GM18858 (cell line): ENCODE measurements around the gene LTBP1.
"Not testable (repeated sequence)": the region's sequence is repeated elsewhere in the genome, so short reads cannot be mapped to it uniquely, and the experiment has no call there.

Experiments used
- ATAC-seq: cut with Tn5 transposase; IDR thresholded peaks from one replicate; pipeline ENCODE4 v1.9.1; 2021; ENCODE audit not compliant: unreplicated experiment

LTBP1 gene

DNA sequence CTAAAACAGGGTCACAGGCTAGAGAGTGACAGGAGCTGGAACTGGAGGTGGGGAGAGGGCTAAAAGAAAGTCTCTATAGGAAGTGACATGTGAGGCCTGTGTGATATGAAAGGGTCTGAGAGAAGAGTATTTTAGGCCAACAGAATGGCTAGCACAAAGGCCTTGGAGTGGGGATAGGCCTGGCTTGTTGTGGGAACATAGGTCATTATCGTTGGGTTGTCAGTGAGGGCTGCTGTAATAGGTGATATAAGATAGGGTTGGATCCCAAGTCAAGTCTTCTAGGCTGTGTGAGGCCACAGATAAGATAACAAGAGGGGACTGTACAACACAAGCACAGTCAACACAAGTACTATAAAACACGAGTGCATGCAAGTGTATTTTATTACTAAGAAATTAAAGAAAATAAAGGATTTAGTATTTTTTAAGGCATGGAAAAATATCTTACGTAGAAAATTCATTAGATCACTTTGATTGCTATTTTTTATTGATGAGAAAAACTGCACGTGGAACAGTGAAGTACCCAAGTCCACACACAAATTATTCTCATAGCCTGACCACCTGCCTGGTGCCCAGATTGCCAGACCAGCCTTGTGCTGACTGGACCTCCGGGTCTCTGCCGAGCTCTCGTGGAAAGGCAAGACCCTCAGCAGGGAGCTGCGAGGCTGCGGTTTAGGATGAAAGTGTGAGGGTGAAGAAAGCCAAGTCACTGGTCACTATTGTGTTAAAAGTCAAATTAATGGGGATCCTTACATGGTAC, 14.1 kb downstream of the LTBP1 start:
- no peak for ATAC-seq

DNA sequence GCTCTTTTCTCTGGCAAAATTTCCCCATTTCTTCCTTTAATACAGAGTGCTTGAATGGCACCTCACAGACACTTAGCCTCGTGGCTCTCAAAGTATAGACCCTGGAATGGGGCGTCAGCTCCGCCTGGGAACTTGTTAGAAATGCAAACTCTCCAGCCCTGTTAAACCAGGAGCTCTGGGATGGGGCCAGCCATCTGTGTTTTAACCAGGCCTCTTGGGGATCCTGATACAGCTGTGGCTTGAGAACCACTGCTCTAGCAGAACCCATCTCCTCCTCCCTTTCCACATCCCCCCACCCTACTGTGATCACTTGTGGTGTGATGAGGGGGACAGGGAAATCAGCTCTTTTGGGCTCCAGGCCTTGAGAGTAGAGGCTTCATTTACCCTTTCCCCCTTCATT, 15.9 kb downstream of the LTBP1 start:
- no peak for ATAC-seq

DNA sequence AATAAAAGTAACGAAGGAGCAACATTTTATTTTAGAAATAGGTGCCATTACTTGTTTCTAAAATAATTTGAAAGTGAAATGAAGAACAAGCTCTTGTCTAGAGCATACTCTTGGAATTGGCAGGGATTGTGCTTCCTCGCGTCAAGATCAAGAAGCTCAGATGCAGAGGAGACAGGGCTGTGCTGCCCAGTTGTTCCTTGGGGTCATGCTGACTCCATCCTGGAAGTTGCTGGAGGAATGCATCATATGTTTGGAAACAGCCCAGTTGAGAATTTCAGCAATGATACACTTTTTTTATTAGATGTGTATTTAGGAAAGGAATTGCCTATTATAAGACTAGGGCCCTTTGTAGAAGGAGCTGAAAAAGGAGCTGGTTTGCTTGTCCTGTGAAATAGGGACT, 17.2 kb downstream of the LTBP1 start:
- ATAC-seq, result no peak

DNA sequence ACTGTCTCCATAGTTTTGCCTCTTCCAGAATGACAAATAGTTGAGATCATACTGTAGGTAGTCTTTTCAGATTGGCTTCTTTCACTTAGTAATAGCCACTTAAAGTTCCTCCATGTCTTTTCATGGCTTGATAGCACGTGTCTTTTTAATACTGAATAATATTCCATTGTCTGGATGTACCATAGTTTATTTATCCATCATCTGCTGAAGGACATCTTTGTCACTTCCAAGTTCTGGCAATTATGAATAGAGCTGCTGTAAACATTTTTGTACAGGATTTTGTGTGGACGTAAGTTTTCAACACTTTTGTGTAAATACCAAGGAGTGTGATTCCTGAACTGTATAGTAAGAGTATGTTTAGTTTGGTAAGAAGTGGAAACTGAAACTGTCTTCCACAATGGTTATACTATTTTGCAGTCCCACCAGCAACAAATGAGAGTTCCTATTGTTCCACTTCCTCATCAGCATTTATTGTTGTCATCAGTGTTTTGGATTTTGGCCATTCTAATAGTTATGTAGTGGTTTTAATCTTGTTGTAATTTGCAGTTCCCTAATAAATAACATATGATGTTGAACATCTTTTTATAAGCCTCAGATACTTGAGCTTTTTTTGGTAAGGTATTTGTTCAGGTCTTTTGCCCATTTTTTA, 18.9 kb downstream of the LTBP1 start:
- no peak for ATAC-seq

DNA sequence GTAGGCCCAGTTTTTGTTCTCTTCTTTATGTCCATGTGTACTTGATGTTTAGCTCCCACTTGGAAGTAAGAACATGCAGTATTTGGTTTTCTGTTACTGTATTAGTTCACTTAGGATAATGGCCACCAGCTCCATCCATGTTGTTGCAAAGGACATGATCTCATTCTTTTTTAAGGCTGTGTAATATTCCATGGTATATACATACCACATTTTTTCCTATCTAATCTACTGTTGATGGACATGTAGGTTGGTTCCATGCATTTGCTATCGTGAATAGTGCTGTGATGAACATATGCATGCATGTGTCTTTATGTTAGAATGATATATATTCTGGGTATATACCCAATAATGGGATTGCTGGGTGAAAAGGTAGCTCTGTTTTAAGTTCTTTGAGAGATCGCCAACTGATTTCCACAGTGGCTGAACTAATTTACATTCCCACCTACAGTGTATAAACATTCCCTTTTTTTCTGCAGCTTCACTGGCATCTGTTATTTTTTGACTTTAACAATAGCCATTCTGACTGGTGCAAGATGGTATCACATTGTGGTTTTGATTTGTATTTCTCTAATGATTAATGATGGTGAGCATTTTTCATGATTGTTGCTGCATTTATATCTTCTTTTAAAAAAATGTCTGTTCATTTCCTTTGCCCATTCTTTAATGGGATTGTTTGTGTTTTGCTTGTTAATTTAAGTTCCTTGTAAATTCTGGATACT, 22.9 kb downstream of the LTBP1 start:
- no peak for ATAC-seq

DNA sequence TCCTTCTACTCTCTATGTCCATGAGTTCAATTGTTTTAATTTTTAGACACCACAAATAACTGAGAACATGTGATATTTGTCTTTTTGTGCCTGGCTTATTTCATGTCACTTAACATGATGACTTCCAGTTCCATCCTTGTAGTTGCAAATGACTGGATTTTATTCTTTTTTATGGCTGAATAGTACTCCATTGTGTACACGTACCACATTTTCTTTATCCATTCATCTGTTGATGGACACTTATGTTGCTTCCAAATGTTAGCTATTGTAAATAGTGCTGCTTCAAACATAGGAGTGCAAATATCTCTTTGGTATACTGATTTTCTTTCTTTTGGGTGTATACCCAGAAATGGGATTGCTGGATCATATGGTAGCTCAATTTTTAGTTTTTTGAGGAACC, 27.0 kb downstream of the LTBP1 start:
- ATAC-seq, result not testable (repeated sequence)

DNA sequence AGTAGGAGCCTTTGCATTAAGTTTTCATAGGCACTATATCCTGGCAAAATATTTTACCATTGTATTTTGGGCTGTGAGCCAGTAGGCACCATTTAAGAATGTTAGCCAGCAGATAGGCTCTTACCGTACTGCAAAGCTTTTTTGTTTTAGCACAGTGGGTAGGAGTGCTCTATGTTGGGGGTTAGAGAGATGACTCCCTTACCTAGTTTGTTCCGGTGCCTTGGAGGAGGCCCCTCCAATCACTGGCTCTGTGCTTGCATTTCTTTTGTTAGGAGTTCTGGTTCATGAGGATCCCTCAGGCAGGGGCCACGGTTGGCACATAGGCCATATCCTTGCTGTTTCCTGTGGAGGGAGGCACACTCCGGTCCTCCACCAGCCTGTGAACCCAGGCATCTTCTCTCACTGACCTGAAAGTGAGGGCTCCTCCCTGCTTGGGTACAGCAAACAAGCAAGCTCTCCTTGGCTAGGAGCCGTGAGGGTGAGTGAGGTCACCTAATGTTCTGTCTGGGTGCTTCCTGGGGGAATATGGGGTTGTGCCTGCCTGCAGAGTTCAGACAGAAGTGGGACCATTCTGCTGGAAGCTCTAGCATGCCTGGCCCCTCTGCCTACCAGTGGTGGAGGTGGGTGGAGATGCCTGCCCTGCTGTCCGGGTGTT, 29.8 kb downstream of the LTBP1 start:
- no peak for ATAC-seq

DNA sequence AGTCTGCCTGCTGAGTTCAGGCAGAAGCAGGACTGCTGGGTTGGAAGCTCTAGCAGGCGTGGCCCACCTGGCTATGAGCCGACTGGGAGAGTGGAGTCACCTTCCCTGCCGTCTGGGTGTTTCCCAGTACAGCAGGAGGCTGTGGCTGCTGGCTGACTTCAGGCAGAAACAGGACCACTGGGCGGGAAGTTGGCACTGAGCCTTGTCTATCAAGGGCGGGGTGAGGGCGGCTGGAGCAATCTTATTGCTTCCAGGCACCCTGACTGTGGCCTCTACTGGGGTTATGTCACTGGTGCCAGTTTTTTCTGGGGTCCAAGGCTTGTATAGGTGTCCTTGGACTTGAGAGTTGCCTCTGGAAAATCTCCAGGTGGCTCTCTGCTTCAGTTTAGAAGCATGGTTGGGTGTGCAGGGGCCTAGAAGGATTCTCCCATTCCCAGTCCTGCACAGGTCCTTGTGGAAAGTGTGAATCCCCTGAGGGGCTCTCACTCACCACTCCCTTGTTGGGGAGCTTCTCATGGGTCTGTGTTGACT, 30.5 kb downstream of the LTBP1 start:
- ATAC-seq, result no peak

DNA sequence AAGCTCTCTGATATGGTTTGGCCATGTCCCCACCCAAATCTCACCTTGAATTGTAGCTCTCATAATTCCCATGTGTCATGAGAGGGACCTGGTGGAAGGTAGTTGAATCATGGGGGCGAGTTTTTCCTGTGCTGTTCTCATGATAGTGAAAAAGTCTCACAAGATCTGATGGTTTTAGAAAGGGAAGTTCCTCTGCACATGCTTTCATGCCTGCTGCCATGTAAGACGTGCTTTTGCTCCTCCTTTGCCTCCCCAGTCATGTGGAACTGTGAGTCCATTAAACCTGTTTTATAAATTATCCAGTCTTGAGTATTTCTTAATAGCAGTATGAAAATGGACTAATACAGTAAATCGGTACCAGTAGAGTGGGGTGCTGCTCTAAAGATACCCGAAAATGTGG, 34.9 kb downstream of the LTBP1 start:
- ATAC-seq, result no peak

DNA sequence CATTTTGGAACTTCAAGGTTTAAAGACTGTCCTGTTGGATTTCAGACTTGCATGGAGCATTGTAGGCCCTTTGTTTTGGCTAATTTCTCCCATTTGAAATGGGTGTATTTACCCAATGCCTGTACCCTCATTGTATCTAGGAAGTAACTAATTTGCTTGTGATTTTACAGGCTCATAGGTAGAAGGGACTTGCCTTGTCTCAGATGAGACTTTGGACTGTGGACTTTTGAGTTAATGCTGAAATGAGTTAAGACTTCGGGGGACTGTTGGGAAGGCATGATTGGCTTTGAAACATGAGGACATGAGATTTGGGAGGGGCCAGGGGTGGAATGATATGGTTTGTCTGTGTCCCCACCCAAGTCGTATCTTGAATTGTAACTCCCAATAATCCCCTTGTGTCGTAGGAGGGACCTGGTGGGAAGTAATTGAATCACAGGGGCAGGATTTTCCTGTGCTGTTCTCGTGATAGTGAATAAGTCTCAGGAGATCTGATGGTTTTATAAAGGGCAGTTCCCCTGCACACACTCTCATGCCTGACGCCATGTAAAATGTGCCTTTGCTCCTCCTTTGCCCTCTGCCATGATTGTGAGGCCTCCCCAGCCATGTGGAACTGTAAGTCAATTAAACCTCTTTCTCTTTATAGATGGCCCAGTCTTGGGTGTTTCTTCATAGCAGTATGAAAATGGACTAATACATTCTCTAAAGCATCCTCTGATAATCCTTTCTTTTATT, 36.6 kb downstream of the LTBP1 start:
- ATAC-seq, result not testable (repeated sequence)

DNA sequence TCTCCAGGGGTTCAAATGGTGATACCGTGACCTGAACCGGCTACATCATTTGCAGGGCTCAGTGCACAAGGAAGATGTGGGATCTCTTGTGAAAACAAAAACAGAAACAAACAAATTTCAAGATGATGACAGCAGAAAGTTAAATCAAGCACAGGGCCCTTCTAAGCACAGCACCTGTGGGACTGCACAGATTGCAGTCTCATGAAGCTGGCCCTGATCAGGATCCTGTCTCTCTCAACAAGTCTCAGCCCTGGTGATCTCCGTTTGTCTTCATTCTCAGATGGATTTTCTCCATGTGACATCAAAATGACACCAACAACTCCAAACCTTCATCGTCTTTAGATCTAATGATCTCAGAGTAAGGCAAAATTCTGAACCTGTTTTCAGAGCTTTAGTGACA, 39.7 kb downstream of the LTBP1 start:
- no peak for ATAC-seq

DNA sequence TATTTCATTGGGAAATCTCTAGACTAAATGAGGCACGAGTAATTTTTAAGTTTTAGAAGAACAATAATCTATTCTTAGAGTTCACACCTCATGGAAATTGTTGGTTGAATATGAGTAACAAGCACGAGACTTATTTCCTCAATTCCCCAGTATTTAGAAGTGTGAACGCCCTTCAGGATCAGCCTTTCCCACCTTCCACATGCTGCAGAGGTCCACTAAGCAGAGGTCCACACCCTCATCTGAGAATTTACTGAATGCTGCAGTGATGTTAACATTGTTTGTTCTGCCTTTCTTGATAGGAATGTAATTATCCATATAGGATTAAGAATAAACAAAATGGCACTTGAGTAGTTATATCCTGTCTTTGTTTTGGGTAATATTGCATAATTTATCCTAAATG, 41.8 kb downstream of the LTBP1 start:
- no peak for ATAC-seq

DNA sequence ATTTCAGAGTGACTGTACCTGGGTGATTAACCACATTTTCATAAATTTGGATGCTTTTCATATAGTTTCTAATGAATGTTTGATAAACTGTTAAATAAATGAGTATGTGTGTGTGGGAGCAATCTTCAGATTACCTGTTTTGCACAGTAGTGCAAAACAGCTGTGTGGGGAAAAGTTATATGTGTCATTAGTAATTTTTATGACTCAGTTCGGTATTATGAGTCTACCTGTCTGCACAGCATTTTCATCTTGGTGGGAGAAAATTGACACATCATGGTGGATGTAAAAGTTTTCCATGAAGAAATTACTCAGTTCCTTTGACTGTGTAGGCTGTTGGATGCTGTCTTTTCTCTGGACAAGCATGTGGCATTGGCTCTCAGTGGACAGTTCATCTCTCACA, 43.8 kb downstream of the LTBP1 start:
- no peak for ATAC-seq

DNA sequence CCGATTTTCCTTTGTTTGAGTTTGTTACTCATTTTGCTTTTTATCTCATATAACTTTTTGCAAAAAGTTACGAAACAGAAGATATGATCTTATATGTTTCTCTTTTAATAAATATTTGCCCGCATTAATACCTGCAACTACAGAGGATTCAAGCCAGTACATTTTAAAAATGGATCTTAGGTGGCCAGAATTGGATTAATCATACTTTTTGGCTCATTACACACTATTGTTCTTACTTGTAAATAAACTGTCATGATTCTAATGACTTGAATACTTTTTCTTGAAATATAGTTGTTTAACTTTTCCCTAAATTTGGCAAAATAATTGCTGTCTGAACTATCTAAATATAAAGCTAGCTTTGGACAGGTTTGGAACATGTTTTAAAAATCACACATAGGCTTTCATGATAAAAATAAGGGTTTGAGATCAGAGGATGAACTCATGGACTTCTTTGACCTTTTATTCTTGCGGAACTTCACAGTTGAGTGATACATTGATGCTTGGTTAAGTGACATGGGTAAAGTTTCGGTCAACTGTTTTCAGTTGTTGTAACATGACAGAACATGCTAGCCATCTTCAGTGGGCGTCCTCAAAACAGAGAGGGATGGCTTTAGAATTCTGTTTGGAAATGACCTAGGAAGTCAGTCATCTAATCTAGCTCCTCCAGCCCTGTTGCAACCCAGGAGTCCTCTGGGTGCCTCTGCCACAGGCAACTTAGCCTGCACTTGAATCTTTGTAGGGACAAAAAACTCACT, 44.5 kb downstream of the LTBP1 start:
- no peak for ATAC-seq

DNA sequence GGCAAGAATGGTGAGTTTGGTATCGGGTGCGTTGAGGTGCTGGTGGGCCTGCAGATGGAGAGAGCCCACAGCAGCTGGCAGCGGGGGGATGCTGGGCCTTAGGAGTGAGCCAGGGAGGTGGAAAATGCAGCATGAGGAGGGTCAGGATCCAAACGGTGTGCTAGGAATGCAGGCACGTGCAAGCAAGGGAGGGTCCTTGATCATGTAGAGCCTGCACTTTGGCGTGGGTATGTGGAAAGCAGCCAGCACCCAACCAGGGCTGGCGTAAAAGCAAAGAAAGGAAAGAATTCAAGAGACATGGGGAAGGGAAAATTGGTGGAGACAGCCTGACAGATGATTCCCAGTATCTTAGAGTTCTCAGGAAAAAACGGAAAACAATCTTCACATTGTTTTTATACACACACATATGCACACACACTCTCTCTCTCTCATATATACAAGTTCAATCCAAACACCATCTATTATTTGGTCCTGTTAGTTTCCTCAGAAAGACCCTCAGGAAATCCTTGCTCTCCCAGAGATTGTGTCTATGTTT, 46.3 kb downstream of the LTBP1 start:
- no peak for ATAC-seq

DNA sequence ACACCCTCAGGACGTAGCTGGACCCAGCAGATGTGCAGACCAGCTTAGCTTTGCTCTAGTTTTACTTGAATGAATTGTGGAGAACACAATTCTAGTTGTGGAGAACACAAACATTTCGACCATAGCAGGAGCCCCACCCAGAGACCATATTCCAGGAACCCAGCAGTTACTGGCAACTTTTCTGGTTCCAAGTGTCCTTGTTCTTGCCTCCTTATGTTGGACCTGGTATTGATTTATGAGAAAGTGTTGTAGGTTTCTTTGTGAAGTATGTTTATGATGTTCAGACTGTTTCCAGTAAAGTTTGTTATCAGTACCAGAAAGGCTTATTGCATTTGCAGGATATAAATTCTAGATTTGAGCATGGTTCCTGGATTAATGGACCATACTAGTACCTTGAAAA, 51.0 kb downstream of the LTBP1 start:
- no peak for ATAC-seq

DNA sequence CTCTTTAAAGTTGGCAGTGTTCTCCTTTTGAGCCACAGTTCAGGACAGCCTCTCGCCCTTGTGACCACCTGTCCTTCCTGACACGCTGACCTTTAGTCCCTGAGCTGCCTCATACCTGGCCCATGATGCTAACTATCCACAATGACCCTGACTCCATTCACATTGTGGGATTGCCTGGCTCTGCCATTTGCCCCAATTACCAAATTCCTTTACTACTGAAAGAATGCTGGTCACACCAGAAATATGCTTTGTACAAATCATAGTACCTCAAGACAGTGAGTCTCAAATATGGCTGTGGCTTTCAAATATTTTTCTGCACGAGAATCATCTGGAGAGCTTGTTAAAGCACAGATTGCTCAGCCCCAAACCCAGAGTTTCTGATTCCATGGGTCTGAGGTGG, 54.2 kb downstream of the LTBP1 start:
- no peak for ATAC-seq

DNA sequence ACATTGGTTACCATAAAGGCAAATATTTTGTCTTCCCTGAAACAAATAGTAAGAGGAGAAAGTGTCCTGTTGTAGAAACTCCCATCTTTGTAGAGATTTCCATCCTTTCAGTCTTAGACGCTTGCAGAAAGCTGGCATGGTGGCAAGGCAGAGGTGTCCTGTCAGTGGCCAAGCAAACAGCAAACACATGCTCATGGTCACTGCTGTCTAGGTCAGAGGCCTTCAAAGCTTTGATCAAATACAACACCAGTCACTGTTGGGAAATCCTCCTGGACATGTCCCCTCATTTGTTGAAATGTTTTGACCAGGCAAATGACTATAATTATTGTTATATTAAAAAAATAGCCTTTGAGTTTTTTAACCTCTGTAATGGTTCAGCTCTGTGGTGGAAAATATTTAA, 55.1 kb downstream of the LTBP1 start:
- no peak for ATAC-seq

DNA sequence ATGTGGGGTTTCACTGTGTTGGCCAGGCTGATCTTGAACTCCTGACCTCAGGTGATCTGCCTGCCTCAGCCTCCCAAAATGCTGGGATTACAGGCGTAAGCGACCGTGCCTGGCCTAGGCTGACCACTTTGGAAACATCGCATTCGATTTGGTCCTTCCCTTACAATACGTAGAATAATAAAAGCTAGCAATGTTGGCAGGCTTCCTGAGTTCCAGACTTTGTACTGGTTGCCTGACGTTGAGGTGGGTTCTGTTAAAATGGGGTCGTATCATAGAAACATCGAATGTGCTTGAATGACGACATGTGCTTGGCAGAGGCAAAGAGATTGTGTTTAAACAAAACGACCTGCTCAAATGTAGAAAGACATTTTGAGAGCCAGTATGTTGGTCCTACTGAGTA, 56.1 kb downstream of the LTBP1 start:
- no peak for ATAC-seq

DNA sequence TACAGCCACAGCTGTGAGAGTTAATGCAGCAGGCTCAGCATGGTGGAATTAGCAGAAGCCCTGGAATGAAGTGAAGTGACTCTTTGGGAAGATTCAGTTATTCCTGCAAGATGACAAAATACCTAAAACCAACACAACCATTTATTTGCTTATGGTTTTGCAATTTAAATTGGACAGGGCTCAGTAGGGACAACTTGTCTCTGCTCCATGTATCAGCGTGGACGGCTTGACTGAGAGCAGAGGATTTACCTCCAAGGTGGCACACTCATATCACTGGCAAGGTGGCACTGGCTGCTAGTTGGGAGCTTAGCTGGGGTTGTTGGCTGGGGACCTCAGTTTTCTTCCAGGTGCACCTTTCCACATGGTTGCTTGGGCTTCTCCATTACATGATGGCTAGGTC, 58.3 kb downstream of the LTBP1 start:
- ATAC-seq, result no peak
